GM12875 (cell line): ENCODE data around the gene PRKN.

Source experiments
- H3K4me3 ChIP-seq: one replicate; pipeline ENCODE4 v1.5.1; 2011; ENCODE audit warnings: low read depth, low read length, control low read depth
- TF ChIP-seq, protein P1 (sequence below): IDR thresholded peaks from 2 replicates; pipeline ENCODE4 v1.5.1; 2011; ENCODE audit warnings: low read depth, mild to moderate bottlenecking, control low read depth, inconsistent platforms, low read length, moderate library complexity, borderline replicate concordance; ENCODE audit not compliant: insufficient read depth

PRKN gene

DNA sequence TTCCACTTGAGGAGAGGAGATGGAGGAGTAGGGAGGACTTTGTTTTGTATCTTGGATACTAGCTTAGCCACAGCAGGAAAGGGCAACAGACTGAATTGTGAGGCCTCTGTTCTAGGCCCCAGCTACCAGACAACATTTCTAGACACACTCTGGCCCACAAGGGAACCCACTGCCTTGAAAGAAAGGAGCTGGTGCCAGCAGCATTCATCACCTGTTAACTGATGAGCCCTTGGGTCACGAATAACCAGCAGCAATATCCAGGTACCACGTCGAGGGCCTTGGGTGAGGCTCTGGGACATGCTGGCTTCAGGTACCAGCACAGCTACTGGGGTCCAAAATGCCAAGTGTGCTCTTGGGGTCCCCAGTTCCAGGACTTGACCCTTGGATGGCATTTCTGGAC lies 165.5 kb downstream of the PRKN start:
- no peak overlapping the region for H3K4me3 ChIP-seq
- TF ChIP-seq, protein P1, sequence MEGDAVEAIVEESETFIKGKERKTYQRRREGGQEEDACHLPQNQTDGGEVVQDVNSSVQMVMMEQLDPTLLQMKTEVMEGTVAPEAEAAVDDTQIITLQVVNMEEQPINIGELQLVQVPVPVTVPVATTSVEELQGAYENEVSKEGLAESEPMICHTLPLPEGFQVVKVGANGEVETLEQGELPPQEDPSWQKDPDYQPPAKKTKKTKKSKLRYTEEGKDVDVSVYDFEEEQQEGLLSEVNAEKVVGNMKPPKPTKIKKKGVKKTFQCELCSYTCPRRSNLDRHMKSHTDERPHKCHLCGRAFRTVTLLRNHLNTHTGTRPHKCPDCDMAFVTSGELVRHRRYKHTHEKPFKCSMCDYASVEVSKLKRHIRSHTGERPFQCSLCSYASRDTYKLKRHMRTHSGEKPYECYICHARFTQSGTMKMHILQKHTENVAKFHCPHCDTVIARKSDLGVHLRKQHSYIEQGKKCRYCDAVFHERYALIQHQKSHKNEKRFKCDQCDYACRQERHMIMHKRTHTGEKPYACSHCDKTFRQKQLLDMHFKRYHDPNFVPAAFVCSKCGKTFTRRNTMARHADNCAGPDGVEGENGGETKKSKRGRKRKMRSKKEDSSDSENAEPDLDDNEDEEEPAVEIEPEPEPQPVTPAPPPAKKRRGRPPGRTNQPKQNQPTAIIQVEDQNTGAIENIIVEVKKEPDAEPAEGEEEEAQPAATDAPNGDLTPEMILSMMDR: no peak

DNA sequence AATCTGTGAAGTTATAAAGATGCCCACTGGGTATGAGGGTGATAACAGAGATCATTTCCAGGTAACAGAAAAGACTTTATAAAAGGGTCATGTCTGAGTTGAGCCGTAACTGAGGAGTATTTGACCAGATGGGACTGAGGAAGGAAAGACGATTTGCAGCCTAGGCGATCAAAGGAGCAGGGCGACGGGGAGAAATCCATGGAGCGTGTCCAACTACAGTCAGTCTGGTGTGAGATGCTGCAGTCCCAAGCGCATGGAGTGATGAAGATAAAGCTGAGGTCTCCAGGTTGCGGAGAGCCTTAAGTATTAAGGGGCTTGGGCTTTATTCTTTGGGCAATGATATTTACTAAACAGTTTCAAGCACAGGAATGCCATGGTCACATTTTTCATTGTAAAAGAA lies 166.7 kb downstream of the PRKN start:
- TF ChIP-seq, protein P1: no peak

DNA sequence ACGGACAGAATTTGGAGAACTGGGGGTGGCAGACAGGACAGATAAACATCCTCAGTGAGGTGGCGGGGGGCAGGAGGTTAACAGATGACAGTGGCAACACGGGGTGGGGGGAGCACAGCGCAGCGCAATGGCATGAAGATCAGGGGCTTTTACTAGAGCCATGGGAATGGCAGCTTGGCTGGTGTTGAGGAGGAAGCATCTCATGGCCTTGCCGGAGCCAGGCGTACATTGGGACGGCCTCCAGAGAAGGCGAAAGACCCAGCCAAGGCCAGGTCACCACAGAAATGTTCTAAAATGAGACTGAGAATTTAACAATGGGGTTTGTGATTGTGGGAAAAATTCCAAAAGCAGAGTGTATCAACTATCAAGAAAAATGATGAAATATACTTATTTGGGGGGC lies 173.0 kb downstream of the PRKN start:
- H3K4me3 ChIP-seq: no peak overlapping the region

More for the DNA sequence above, 166.7 kb downstream of the PRKN start:
- H3K4me3 ChIP-seq: no peak overlapping the region

DNA sequence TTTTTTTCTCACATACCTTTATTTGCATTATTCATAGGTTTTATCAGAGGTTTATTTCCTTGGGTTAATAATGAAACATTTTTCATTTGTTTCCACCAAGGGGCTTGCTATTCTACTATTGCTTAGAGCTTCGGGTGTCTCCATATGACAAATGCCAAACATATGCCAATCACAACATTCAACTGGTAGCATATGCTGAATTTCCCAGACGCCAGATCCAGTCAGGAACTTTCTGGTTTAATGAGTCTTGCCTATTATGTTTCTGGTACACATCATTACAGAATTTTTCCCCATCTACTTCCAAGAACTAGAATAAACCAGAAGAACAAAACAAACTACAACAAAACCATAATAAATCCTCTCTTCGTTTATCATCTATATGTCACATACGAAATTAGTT lies 180.7 kb downstream of the PRKN start:
- TF ChIP-seq, protein P1: no peak

More for the DNA sequence above, 173.0 kb downstream of the PRKN start:
- TF ChIP-seq, protein P1: no peak

DNA sequence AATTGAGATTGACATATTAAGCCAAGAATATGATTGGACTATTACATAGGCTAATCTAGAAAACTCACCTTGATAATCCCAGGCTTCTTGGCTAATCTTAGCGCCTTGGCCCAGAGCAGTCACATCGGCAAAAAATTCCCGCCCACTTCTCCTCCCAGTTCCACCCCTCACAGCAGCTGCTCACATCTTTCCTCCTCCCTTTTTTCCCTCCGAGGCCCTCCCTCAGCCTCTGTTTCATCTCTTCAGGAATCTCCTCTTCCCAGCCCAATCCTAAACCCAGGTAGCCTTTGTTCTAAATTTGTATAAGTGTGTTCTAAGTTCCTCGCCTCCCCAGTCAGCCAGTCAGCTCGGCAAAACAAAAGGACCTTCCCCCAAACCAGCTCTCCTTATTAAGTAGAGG lies 184.3 kb downstream of the PRKN start:
- TF ChIP-seq, protein P1: no peak
- H3K4me3 ChIP-seq: no peak overlapping the region

More for the DNA sequence above, 180.7 kb downstream of the PRKN start:
- H3K4me3 ChIP-seq: no peak overlapping the region

DNA sequence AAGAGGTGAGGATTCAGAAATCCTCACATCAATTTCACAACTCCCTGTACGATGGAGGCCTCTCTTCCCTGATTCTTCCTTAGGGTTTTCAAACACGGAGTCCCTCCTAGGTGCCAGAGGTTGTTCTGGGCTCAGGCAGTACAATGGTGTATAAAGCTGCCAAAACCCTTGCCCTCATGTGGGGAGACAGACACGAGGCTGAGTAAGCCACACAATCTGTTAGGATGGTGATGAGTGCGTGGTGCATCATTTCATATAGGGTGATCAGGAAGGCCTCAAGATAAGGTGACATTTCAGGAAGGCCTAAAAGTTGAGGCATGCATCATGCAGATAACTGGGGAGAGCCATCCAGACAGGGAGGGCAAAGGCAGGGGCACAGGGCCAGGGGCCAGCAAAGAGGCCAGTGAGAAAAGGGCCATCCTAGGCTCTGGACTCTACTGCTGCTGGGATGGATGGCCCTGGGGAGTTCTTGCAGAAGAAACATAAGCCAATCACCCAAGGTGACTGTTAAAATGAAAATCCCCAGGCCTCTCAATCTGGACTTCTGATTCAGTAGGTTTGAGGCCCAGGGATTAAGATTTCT lies 186.5 kb downstream of the PRKN start:
- TF ChIP-seq, protein P1: no peak
- H3K4me3 ChIP-seq: no peak overlapping the region

DNA sequence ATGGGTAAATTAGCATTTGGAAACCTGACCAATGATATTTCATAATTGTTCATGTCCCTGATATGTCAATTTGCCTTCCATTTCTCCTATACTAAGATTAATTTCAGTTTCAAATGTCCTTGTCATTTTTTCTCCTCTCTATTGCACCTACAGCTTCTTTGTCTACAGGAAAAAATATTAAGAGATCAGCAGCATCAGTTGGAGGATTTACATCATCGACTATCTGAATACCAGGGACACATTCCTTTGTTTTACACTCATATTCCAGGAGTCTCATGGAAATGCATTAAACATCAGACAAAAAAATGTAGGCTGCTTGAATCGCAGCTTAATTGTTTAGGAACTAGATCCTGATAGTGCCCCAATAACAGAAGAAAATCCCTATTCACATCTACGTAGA lies 188.2 kb downstream of the PRKN start:
- TF ChIP-seq, protein P1: no peak
- no peak overlapping the region for H3K4me3 ChIP-seq
